Left renal cortex interstitium (tissue), 4 donors: Measurements from ENCODE around the gene CKAP5. TPM values are rescaled to one million over a fixed set of nuclear protein-coding genes. Genes with fewer than 3 reads are reported as not detected.

Source experiments
- DNase-seq, 4 donors: peaks; one replicate each; pipeline ENCODE4 v3.0.0-alpha.2; 2013; ENCODE audit warnings: low read depth in 4 of 4, low spot score in 2 of 4, missing footprints in 1 of 4
- polyA plus RNA-seq, 4 donors: library from polyadenylated mRNA; unstranded; fragments of 120-200 nt; gene quantifications; one replicate each; pipeline ENCODE4 v1.2.1, GENCODE V29; 2013; ENCODE audit not compliant: insufficient read length in 4 of 4

Gene CKAP5
- polyA plus RNA-seq, 4 donors = 87.7 to 104 (median 94.5) TPM

DNA sequence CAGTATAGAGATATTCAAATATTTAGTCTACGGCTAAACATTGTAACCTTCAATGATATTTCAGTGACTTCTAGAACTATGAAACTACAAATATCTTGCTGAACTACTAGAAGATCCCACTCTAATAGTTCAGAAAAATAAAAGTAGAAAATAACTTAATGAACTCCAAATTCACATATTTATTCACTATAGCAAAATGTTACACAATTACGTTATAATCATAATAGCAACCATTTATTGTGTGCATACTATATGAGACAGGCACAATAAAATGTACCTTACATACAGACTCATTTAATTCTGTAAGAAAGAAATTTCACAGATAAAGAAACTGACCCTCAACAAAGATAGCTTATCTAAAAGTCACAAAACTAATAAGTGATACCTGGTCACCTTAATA is 69.2 kb downstream of the CKAP5 start:
- no peak for DNase-seq

DNA sequence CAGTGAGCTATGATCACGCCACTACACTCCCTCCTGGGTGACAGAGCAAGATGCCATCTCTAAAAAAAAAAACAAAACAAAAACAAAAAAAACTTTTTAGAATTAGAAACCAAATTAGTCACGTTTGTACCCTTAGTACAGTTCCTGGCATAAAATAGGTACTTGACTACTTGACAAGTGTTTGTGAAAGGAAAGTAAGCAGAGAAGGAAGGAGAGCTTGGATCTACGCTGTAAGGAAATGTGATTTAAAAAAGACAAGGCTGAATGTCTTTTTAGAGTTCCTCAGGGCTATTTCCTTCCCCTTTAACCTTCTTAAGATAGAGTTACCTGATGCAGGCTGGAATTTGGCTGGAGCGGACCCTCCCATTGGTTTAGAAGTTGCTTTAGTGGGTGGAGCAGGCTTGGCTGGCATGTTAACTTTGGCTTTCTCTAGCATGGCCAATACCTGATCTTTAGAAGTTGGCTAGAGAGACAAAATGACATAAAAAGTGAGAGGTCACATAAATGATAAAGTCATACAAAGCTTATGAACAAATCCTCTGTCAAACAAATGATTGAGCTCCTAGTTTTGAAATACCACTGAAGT is 76.4 kb downstream of the CKAP5 start:
- no peak for DNase-seq

DNA sequence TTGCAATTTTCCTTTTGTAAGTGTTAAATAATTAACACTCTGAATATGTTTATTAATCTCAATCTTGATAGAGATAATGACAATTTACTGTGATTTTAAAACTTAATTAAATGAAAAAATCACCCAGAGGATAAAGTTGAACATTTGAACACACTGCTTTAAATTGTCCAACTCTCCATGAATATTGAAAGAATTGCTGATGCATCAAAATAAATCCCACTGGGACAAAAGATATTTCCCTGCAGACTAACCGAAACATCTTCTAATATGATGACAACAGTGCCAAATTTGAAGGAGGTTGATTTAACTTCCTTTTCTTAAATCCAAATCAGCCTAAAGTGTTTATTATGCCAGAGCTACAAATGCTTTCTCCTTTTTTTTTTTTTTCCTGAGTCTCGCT is 79.4 kb downstream of the CKAP5 start:
- DNase-seq = no peak

DNA sequence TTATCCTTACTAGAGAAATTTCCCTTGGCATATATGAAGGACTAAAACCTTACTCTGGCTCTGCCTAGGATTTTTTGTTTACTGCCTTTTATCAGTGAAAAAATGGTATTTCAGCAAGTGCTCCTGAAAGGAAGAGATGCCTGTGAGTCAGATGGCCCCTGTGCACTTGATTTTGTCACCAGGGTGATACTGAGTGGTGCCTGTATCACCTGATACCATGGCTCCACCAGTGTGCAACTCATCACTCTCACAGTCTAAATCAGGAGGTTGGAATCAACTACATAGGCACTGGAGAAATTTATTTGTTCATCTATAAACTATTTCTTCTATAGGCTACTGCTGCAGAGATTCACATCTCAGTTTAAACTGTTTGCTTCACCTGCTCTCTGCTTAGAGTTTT is 83.8 kb downstream of the CKAP5 start:
- DNase-seq = no peak

DNA sequence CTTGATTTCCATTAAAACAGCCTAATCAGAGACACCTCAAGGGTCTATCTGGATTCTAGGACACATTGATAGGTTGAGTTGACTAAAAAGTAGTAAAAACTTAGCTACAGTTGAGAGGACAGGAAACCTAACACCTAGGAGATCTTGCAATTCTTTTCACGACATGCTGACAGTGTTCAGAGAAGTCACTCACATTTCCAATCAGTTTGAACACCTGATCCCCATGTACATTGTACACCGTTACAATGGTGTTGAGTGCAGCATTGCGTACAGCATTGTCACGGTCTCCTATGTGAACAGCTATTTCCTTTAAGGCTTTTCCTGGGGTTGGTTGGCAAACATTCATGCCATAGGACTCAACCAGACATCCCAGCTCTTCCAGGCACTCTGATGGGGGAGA is 84.3 kb downstream of the CKAP5 start:
- no peak for DNase-seq

DNA sequence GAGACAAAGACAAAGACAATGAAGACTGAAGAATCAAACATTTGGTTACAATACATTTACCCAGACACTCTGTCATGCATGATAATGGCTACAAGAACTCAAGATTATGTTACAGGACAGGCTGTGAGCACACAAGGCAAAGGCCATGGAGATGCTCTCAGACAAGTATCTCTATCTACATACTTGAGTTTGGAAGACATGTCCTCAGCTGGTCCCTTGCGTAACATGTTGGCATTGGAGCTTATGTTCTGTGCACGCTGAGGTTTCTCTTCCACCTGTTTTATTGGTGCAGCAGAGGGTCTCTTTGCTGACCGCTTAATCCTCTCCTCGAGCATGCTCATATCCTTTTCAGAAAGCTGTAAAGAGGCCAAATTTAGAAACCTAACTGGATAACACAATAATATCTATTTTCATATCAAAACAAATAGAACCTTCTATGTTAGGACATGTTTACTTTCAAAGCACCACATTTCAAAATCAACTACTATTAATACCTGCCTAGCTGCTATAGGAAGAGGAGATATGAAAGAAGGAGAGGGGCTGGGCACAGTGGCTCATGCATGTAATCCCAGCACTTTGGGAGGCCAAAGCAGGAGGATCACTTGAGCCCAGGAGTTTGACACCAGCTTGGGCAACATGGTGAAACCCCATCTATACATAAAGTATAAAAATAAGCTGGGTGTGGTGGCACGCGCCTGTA is 85.5 kb downstream of the CKAP5 start:
- DNase-seq = no peak

DNA sequence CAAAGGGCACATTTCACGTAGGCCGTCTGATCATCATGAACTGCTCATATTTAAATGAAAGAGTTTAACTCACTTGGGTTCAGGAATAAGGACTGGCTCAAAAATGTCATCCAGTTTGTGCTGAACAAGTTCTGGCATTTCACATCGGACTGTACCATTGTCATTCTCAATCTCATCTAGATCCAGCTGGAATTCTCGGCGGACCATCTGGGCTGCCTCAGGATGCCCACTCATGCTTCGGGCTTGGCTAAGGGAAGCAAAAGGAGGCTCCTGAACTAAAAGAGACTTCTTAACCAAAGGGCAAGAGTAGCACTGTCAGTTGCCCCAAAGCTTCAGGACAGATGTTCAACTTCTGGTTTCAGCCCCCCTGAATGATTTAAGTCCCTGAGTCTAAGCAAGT is 86.9 kb downstream of the CKAP5 start:
- no peak for DNase-seq

DNA sequence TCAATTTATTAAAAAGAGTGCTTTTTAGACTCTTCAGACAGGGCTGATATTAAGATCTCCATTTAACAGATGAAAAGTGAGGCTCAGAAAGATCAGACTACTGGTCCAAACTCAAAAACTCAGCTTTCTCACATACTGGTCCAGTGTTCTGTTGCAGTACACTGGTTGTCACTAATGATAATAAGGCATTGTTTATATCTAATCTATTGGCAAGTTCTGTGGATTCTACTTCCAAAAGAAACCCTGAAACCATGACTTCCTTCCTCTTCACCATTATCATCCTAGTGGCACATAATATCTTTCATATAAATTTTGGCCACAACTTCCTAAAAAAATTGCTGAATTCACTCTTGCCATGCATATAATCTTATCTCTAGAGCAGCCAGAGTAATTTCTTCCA is 90.1 kb downstream of the CKAP5 start:
- DNase-seq = no peak

DNA sequence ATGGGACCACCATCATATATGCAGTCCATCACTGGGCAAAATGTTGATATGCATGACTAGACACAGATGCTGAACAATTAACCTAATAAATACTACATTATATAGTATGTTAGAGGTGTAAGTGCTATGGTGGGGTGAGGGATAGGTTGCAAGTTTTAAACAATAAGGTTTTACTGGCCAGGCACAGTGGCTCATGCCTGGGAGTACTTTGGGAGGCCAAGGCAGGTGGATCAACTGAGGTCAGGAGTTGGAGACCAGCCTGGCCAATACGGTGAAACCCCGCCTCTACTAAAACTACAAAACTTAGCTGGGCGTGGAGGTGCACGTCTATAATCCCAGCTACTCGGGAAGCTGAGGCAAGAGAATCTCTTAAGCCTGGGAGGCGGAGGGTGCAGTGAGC is 98.9 kb downstream of the CKAP5 start:
- DNase-seq = no peak

DNA sequence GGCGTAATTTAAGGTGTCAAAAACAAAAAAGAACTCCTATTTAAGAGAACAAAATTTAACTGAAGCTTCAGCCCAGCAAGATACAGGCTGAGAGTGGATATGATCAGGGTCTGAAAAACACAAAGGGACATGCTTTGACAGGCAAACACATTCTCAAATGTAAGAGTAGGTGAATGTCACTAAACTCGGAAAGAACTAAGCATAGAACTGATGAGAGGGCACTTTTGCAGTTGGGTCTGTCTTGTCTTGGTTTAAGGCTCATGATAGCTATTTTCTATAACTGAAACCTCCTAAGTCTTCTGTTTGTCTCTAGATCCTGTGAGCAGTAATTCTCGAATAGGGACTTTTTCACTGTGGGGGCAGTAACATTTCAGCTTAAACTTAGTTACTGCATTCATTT is 100.1 kb downstream of the CKAP5 start:
- no peak for DNase-seq

DNA sequence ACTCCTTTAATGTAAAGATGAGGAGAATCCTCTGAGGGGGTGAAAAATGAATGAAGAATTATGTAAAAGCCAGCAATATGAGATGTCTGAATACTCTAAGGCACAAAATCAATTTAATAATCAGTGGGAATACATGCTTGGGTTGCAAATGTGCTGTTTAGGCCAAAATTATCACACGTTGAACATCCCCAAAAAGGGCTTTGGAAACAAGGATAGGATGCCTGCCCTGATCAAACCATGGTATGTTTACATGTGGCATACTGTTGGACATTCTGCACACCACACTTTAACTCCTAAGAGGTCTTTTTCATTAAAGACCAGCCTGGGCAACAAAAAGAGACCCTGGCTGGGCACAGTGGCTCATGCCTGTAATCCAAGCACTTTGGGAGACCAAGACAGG is 100.8 kb downstream of the CKAP5 start:
- DNase-seq = no peak

DNA sequence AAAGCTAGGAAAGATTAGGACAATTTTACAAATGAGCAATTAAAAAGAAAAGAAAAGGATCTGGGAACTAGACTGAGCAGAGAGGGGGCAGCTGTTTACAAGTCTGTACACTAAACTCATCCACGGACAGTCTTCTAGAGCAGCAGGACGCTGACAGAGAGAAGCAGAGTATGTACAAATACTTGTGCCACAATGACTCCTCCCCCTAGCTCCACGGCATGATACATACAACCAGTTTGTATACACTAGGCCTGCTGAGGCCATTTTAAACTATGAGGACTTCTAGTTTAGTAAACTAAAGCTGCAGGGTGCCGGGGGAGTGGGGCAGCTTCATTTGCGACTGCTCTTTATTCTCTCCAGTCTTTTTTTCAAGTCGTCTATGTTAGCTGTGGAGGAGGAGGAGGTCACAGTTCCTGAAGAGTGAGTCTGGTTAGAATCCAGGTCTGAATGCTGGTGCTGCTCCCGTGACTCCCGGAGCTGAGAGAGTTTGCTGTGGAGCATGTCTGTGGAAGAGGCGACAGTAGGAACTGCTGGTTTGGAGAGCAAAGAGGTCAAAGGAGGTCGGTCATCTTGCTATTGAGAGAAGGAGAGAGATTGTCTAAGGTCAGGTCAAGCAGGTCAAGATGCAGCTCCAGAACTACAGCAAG is 102.3 kb downstream of the CKAP5 start:
- no peak for DNase-seq

DNA sequence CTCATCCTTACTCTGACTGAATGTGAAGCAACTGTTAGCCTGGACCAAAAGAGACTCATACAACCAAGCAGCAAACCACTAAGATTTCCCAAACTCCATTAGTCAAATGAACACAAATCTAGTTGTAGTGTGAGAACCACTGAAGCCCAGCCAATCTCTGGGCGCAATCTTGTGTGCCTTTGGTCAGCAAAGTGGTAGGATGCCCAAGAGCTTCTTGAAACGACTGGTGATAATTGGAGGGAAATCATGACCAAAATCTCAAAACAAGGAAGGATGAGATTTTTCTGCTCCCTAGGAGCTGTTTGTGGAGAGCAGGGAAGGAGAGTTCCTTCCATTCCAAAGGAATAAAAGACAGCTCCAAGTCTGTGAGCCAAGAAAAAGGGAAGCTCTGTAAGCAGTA is 103.0 kb downstream of the CKAP5 start:
- no peak for DNase-seq

DNA sequence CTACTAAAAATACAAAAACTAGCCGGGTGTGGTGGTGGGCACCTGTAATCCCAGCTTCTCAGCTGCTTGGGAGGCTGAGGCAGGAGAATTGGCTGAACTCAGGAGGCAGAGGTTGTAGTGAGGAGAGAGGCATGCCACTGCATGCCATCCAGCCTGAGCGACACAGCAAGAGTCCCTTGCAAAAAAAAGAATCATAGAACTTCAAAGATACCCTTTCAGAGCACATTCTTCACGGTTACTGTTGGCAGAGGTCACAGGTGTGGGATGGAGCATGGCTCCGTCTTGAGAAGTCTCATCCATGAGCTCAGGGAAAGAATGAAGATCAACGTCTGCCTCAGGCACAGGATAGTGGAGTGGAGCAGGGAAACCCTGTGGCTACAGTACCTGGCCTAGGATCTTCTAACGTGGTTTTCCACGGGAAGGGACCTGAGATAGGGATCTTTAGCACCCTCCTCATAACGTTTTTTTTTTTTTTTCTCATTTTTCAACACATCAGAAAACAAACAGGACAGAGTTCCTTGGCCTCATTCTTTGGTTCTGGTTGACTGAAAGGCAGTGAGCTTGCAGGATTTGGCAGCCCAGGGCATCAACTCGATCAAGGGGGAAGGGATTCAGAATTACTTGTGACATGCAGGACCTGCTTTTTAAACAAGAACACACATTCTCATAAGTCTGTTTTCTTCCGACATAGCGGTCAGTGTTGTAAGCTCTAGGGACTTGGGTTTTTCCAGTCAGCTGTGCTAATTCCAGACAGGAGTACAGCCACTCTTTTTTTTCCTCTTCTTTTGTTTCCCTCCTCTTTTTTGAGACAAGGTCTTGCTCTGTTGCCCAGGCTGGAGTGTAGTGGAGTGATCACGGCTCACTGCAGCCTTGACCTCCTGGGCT is 104.2 kb downstream of the CKAP5 start:
- no peak for DNase-seq

DNA sequence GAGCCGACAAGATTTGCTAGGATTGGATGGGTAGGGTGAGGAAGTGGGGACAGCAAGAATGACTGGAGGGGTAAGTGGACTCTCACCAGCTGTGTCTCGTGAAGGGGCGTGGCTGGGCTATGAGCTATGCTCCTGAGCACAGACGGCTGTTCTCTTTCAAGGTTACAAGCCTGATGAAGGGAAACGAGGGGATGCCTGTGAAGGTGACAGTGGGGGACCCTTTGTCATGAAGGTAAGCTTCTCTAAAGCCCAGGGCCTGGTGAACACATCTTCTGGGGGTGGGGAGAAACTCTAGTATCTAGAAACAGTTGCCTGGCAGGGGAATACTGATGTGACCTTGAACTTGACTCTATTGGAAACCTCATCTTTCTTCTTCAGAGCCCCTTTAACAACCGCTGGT is 107.2 kb downstream of the CKAP5 start:
- DNase-seq = no peak

DNA sequence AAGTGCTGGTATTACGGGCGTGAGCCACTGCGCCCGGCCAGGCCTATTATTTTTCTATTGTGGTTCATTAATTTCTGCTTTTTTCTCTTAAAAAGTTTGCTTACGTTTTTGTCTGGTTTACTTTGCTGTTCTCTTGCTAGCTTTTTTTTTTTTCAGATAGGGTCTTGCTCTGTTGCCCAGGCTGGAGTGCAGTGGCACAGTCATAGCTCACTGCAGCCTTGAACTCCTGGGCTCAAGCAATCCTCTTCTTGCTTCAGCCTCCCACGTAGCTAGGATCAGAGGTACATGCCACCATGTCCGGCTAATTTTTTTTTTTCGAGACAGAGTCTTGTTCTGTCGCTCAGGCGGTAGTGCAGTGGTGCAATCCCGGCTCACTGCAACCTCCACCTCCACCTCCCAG is 108.4 kb downstream of the CKAP5 start:
- DNase-seq = no peak

DNA sequence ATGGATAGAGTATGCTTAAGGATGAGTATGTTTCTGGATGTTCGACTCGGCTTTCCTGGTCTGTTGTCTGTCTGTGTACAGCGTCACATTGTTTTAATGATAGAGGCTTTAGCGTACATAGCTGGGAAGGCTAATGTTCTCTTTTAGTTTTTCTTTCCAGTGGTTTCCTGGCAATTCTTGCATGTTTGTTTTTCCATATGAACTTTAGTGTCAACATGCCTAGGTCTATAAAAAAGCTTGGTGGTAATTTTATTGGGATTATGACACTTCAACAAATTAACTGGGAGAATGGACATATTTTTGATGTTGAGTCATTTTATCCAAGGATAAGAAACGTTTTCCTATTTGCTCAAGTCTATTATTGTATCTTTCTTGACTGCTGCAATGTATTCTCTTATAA is 109.5 kb downstream of the CKAP5 start:
- no peak for DNase-seq

DNA sequence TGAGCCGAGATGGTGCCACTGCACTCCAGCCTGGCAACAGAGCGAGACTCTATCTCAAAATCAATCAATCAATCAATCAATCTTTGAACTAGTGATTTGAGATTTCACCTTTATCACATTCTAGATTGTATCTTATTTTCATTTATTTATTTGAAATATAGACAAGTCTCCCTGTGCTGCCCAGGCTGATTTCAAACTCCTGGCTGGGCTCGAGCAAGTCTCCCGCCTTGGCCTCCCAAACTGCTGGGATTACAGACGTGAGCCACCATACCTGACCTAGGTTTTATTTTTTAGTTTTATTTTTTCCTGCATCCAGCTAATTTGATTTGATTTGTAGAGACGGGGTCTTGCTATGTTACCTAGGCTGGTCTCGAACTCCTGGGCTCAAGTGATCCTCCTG is 109.9 kb downstream of the CKAP5 start:
- DNase-seq = no peak

DNA sequence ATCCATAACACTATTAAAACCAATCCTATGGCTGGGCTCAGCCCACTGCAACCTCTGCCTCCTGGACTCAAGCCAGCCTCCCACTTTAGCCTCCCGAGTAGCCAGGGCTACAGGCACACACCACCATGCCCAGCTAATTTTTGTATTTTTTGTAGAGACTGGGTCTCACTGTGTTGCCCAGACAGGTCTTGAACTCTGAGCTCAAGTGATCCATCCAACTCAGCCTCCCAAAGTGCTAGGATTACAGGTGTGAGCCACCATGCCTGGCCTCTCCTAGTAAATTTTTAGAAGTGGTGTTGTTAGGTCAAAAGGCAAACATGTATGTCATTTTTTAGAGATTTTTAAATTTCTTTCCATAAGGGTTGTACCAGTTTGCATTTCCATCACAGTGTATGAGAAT is 112.8 kb downstream of the CKAP5 start:
- DNase-seq = no peak

DNA sequence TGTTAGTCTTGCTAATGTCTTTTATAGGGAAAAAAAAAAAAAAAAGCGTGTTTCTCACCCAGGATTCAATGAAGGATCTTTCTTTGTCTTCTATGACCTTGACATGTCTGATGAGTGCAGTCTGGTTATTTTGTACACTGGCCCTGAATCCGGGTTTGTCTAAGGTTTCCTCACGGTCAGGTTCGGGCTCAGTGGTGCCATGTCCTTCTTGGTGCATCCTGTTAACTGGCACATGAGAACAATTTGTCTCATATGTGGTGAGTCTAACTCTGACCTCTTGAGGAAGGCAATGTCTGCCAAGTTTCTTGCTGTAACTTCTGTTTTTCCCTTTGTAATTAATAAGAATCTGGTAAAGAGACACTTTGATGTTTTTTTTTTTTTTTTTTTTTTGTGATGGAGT is 114.5 kb downstream of the CKAP5 start:
- no peak for DNase-seq
